ENCODE measurements around the gene CCN2.

DNA sequence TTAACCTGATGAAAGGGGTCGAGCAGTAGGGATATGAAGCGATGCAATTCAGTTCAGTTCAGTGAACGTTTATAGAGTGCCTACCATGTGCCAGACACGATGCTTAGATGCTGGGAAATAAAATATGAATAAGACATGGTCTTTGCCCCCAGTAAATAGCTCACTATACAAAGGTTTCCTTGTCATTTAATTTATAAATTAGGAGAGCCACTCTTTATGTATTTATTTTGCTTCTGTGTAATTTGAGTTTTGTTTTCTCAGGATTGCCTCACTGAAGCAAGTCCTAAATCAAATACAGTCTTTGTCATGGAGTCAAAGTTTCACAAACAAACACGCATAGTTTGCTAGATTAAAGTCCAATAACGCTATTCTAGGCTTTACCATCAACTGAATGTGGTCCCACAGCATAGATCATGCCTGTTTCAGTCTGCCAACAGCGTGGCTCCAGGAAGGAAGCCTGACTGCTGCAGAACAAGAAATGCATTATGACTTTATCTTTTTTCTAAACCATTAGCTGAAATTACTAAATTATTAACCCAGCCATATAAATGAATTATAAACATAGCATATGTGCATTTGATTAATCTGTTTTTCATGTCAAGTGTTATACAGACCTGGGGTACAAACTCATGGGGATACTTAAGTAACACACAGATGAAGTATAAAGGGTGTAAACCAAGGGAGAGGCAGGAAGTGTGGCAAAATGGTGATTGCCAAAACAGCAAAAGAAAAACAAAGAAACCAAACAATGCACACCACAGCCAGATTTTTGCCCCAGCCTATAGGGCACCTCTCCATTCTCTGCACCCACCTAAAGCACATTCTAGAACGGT, 29.8 kb upstream of the CCN2 start:
- TF ChIP-seq, protein P1, sequence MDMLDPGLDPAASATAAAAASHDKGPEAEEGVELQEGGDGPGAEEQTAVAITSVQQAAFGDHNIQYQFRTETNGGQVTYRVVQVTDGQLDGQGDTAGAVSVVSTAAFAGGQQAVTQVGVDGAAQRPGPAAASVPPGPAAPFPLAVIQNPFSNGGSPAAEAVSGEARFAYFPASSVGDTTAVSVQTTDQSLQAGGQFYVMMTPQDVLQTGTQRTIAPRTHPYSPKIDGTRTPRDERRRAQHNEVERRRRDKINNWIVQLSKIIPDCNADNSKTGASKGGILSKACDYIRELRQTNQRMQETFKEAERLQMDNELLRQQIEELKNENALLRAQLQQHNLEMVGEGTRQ (IDR thresholded peaks at IDR 0.05; ENCODE audit: borderline replicate concordance, low read depth, low read length): no peak
- TF ChIP-seq, protein P2, sequence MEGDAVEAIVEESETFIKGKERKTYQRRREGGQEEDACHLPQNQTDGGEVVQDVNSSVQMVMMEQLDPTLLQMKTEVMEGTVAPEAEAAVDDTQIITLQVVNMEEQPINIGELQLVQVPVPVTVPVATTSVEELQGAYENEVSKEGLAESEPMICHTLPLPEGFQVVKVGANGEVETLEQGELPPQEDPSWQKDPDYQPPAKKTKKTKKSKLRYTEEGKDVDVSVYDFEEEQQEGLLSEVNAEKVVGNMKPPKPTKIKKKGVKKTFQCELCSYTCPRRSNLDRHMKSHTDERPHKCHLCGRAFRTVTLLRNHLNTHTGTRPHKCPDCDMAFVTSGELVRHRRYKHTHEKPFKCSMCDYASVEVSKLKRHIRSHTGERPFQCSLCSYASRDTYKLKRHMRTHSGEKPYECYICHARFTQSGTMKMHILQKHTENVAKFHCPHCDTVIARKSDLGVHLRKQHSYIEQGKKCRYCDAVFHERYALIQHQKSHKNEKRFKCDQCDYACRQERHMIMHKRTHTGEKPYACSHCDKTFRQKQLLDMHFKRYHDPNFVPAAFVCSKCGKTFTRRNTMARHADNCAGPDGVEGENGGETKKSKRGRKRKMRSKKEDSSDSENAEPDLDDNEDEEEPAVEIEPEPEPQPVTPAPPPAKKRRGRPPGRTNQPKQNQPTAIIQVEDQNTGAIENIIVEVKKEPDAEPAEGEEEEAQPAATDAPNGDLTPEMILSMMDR (IDR thresholded peaks at IDR 0.05): no peak
- TF ChIP-seq, protein P3, sequence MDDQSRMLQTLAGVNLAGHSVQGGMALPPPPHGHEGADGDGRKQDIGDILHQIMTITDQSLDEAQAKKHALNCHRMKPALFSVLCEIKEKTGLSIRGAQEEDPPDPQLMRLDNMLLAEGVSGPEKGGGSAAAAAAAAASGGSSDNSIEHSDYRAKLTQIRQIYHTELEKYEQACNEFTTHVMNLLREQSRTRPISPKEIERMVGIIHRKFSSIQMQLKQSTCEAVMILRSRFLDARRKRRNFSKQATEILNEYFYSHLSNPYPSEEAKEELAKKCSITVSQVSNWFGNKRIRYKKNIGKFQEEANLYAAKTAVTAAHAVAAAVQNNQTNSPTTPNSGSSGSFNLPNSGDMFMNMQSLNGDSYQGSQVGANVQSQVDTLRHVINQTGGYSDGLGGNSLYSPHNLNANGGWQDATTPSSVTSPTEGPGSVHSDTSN (IDR thresholded peaks at IDR 0.05): no peak

Data from SK-N-SH (cell line).